ENCODE results near the gene CLASP1. TPM values are rescaled to one million over a fixed set of nuclear protein-coding genes. Genes with fewer than 3 reads are reported as not detected.

The CLASP1 gene
- total RNA-seq, 2 donors from 2014 or later = 87.0 to 88.3 TPM

DNA sequence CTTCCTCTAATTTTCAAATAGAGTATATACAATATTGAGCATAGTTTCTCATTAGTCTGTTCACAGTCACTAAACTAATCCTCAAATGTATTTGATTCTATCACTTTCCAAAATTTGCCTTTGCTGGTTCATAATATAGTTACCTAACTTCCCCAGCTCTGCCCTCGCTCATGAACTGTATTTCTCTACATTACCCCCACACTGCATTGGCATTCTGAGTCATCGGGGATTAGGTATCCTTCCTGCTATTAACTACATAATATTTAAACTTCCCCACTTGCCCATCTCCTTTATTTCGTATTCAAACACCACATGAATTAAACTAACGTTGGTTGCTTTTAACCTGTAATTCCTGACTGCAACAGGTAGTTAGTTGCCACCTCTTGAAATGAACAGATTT lies 14.8 kb upstream of the CLASP1 start:
- Mint-ChIP-seq H3K27ac (no peak overlapping the region), H3K4me1 (no peaks in the 10 kb centered on the region), H3K36me3 (ENCODE audit: low read depth) (no peaks in the 10 kb centered on the region), H3K4me3 (no peak overlapping the region), H3K9me3 (peaks cover 12% of the 10 kb centered on the region), H3K27me3 (ENCODE audit: insufficient read depth) (no peaks in the 10 kb centered on the region)
- no peak overlapping the region for H3K27ac ChIP-seq (ENCODE audit: low read depth, low read length)
- no peak for DNase-seq
- no peaks in the 10 kb centered on the region for H3K36me3 ChIP-seq (ENCODE audit: control insufficient read depth, insufficient read depth, low read length)
- no peak overlapping the region for H3K4me3 ChIP-seq (ENCODE audit: low read length)
- H3K9me3 ChIP-seq (ENCODE audit: control insufficient read depth, low read length) = no peaks in the 10 kb centered on the region
- no peaks in the 10 kb centered on the region for H3K27me3 ChIP-seq (ENCODE audit: control insufficient read depth, insufficient read depth, low read length, poor library complexity, severe bottlenecking)
- no peak overlapping the region for H3K9ac ChIP-seq (ENCODE audit: extremely low read depth, low read length, poor library complexity, severe bottlenecking)
- TF ChIP-seq, protein P1, sequence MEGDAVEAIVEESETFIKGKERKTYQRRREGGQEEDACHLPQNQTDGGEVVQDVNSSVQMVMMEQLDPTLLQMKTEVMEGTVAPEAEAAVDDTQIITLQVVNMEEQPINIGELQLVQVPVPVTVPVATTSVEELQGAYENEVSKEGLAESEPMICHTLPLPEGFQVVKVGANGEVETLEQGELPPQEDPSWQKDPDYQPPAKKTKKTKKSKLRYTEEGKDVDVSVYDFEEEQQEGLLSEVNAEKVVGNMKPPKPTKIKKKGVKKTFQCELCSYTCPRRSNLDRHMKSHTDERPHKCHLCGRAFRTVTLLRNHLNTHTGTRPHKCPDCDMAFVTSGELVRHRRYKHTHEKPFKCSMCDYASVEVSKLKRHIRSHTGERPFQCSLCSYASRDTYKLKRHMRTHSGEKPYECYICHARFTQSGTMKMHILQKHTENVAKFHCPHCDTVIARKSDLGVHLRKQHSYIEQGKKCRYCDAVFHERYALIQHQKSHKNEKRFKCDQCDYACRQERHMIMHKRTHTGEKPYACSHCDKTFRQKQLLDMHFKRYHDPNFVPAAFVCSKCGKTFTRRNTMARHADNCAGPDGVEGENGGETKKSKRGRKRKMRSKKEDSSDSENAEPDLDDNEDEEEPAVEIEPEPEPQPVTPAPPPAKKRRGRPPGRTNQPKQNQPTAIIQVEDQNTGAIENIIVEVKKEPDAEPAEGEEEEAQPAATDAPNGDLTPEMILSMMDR (conservative IDR thresholded peaks at IDR 0.05) = no peak
- no peaks in the 10 kb centered on the region for H3K4me1 ChIP-seq (ENCODE audit: control insufficient read depth, insufficient read depth, low read length)
- 88% methylated on average over 3 to 4 of the region's 4 CpGs for WGBS, 2 experiments (ENCODE audit: insufficient coverage in 1 of 2, insufficient read length in 1 of 2)

DNA sequence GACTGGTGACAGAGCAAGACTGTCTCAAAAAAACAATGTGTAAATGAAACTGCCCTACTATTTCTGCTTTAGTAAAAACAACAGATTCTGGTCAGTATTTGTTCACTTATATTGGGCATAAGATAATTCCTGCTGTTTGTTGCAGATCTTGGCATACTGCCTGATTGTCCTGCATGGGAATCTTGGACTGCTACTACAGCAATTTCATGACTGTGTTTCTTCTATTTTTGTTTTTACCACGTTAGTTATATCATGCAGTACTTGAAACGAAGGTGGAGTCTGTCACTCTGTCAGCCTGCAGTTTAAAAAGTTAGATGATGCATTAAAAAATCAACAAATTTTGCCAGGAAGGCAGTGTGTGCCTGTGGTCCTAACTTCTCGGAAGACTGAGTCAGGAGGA lies 14.2 kb upstream of the CLASP1 start:
- Mint-ChIP-seq H3K27me3 (ENCODE audit: insufficient read depth) (no peaks in the 10 kb centered on the region), H3K4me1 (no peaks in the 10 kb centered on the region), H3K4me3 (no peak overlapping the region), H3K36me3 (ENCODE audit: low read depth) (no peaks in the 10 kb centered on the region), H3K9me3 (peaks cover 5% of the 10 kb centered on the region), H3K27ac (no peak overlapping the region)
- no peaks in the 10 kb centered on the region for H3K27me3 ChIP-seq (ENCODE audit: control insufficient read depth, insufficient read depth, low read length, poor library complexity, severe bottlenecking)
- H3K9ac ChIP-seq (ENCODE audit: extremely low read depth, low read length, poor library complexity, severe bottlenecking) = no peak overlapping the region
- H3K4me1 ChIP-seq (ENCODE audit: control insufficient read depth, insufficient read depth, low read length) = no peaks in the 10 kb centered on the region
- H3K4me3 ChIP-seq (ENCODE audit: low read length) = no peak overlapping the region
- TF ChIP-seq, protein P1 (conservative IDR thresholded peaks at IDR 0.05) = no peak
- DNase-seq = no peak
- no peaks in the 10 kb centered on the region for H3K36me3 ChIP-seq (ENCODE audit: control insufficient read depth, insufficient read depth, low read length)
- H3K9me3 ChIP-seq (ENCODE audit: control insufficient read depth, low read length) = no peaks in the 10 kb centered on the region
- WGBS, 2 experiments (ENCODE audit: insufficient coverage in 1 of 2, insufficient read length in 1 of 2) = 96 to 97% methylated on average over 3 of the region's 3 CpGs
- no peak overlapping the region for H3K27ac ChIP-seq (ENCODE audit: low read depth, low read length)

DNA sequence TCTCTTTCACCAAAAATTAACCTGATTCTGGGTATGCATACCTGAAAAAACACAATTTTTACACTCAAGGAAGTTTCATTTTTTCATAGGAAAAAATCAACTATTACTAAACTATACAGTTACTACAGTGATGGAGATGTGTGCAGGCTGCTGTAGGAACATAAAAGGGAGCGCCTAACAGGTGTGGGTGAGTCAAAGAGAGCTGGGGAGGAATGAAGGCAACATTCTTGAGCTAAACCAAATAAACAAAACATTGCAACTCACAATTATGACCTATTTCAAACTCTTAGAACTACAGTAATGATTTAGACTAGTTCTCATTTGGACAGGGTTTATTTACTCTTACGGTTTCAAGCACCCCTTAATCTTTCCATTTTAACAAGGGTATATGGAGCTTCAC lies 13.4 kb upstream of the CLASP1 start:
- 96% methylated on average over 1 of the region's 2 CpGs; no CpG with 5 or more reads in 1 of the 2 experiments for WGBS, 2 experiments (ENCODE audit: insufficient coverage in 1 of 2, insufficient read length in 1 of 2)
- no peak overlapping the region for H3K27ac ChIP-seq (ENCODE audit: low read depth, low read length)
- no peaks in the 10 kb centered on the region for H3K4me1 ChIP-seq (ENCODE audit: control insufficient read depth, insufficient read depth, low read length)
- Mint-ChIP-seq H3K4me3 (no peak overlapping the region), H3K27me3 (ENCODE audit: insufficient read depth) (no peaks in the 10 kb centered on the region), H3K9me3 (no peaks in the 10 kb centered on the region), H3K36me3 (ENCODE audit: low read depth) (no peaks in the 10 kb centered on the region), H3K27ac (no peak overlapping the region), H3K4me1 (no peaks in the 10 kb centered on the region)
- TF ChIP-seq, protein P1 (conservative IDR thresholded peaks at IDR 0.05) = no peak
- H3K36me3 ChIP-seq (ENCODE audit: control insufficient read depth, insufficient read depth, low read length) = no peaks in the 10 kb centered on the region
- H3K4me3 ChIP-seq (ENCODE audit: low read length) = no peak overlapping the region
- no peaks in the 10 kb centered on the region for H3K9me3 ChIP-seq (ENCODE audit: control insufficient read depth, low read length)
- H3K27me3 ChIP-seq (ENCODE audit: control insufficient read depth, insufficient read depth, low read length, poor library complexity, severe bottlenecking) = no peaks in the 10 kb centered on the region
- DNase-seq = no peak
- no peak overlapping the region for H3K9ac ChIP-seq (ENCODE audit: extremely low read depth, low read length, poor library complexity, severe bottlenecking)
